RWPE2 (cell line): Measurements from ENCODE around the gene CDC42BPB.

Source experiments
- ATAC-seq: fragments of 200-7000 bp; cut with Tn5 transposase; 3 replicates; pipeline ENCODE4 v1.9.1; 2021; ENCODE audit warnings: low read depth
- DNase-seq: peaks from one replicate; pipeline ENCODE4 v3.0.0-alpha.2; 2020; ENCODE audit warnings: low spot score
- H3K27ac ChIP-seq: fragments of 450-650 bp; 2 replicates; pipeline ENCODE4 v1.5.1; 2017; ENCODE audit warnings: mild to moderate bottlenecking; ENCODE audit not compliant: poor library complexity, severe bottlenecking
- H3K27me3 ChIP-seq: fragments of 250-450 bp; sonication (Bioruptor Pico); 2 replicates; pipeline ENCODE4 v1.5.1; 2021; ENCODE audit warnings: mild to moderate bottlenecking, moderate library complexity; ENCODE audit not compliant: insufficient read depth, poor library complexity, severe bottlenecking
- H3K36me3 ChIP-seq: fragments of 250-450 bp; sonication (Bioruptor Pico); 2 replicates; pipeline ENCODE4 v1.5.1; 2020; ENCODE audit warnings: low read depth, mild to moderate bottlenecking, moderate library complexity
- H3K4me1 ChIP-seq: fragments of 250-450 bp; sonication (Bioruptor Pico); 2 replicates; pipeline ENCODE4 v1.5.1; 2021; ENCODE audit warnings: mild to moderate bottlenecking, moderate library complexity; ENCODE audit not compliant: insufficient read depth, poor library complexity, severe bottlenecking
- H3K4me3 ChIP-seq: fragments of 250-450 bp; sonication (Bioruptor Pico); 2 replicates; pipeline ENCODE4 v1.5.1; 2021; ENCODE audit warnings: mild to moderate bottlenecking, moderate library complexity; ENCODE audit not compliant: severe bottlenecking
- H3K9me3 ChIP-seq: fragments of 250-450 bp; sonication (Bioruptor Pico); 2 replicates; pipeline ENCODE4 v1.5.1; 2021; ENCODE audit warnings: mild to moderate bottlenecking, moderate library complexity; ENCODE audit not compliant: severe bottlenecking
- TF ChIP-seq, protein P1 (sequence below): fragments of 450-650 bp; IDR thresholded peaks from one replicate; pipeline ENCODE4 v1.5.1; 2017; ENCODE audit warnings: mild to moderate bottlenecking, moderate library complexity; ENCODE audit not compliant: poor library complexity, severe bottlenecking

Gene CDC42BPB

DNA sequence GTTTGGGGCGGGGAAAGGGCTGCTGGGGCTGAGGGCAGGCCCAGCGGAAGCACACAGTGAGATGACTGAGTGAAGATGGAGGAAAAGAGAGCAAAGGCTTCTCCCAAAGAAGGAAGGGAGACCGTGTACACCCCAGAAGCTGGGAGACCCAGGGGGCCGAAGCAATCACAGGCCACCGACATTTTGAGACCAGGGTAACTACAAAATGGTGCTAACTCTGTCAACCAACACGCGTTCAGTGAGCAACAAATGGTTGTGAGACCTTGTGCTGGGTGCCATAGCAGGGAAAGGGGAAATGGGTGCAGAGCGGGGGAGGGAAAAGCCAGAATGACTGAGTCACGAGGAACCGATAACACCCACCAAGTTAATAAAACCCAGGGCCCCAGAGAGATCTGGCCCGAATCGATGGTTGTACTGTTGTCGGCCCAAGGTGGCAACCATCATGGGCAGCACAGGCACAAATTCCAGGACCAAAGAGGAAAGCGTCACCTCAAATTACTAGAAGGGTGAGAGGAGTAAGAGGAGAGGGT lies 50.3 kb downstream of the CDC42BPB start:
- Histone ChIP-seq H3K27ac (no peak overlapping the region), H3K36me3 (peaks cover 78% of the 10 kb centered on the region), H3K27me3 (no peaks in the 10 kb centered on the region), H3K4me1 (peaks cover 17% of the 10 kb centered on the region), H3K9me3 (no peaks in the 10 kb centered on the region), H3K4me3 (no peak overlapping the region)
- TF ChIP-seq, protein P1, sequence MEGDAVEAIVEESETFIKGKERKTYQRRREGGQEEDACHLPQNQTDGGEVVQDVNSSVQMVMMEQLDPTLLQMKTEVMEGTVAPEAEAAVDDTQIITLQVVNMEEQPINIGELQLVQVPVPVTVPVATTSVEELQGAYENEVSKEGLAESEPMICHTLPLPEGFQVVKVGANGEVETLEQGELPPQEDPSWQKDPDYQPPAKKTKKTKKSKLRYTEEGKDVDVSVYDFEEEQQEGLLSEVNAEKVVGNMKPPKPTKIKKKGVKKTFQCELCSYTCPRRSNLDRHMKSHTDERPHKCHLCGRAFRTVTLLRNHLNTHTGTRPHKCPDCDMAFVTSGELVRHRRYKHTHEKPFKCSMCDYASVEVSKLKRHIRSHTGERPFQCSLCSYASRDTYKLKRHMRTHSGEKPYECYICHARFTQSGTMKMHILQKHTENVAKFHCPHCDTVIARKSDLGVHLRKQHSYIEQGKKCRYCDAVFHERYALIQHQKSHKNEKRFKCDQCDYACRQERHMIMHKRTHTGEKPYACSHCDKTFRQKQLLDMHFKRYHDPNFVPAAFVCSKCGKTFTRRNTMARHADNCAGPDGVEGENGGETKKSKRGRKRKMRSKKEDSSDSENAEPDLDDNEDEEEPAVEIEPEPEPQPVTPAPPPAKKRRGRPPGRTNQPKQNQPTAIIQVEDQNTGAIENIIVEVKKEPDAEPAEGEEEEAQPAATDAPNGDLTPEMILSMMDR = no peak
- ATAC-seq = no peak
- DNase-seq = no peak

DNA sequence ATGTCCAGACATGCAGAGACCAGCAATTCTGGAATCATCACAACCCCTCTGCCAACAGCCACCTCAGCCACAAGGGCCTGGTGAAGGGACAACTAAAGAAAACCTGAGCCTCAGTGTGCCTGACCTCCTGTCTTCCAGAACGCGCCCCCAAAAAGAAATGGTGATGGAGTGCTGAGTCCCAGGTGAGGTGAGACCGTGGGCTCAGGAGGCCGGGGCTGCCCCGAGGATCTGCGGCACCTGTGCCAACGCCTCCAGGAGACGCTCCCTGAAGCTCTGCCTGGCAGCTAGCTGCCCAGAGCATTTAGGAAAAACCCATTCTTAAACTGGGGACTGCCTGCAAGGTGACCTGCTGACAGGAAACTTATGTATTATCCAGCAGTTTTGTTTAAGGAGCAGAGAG lies 51.2 kb downstream of the CDC42BPB start:
- DNase-seq = peak; percentile 55
- H3K4me3 ChIP-seq = no peak overlapping the region
- no peak overlapping the region for H3K27ac ChIP-seq
- ATAC-seq = no peak
- H3K27me3 ChIP-seq = no peaks in the 10 kb centered on the region
- peaks cover 7% of the 10 kb centered on the region for H3K4me1 ChIP-seq
- peaks cover 80% of the 10 kb centered on the region for H3K36me3 ChIP-seq
- TF ChIP-seq, protein P1 = no peak
- H3K9me3 ChIP-seq = no peaks in the 10 kb centered on the region

DNA sequence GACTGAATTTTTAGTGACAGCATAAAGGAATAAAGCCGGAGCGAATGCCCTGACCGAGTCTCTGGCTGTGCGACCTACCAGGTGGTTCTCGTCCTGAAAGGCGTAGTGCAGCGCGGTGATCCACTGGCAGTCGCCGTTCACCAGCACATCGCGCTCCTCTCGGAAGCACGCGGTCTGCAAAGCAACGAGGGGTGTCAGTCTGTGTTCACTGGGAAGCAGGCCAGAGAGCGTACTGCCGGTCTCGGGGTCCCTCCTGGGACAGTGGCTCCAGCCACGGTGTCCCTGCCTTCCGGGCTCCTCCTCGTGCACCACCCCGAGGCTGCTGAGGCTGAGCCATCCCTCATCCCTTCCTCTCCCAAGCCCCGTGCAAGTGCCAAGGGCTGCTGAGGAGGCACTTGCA lies 53.5 kb downstream of the CDC42BPB start:
- Histone ChIP-seq H3K4me3 (no peak overlapping the region), H3K9me3 (no peaks in the 10 kb centered on the region), H3K4me1 (no peaks in the 10 kb centered on the region), H3K27me3 (no peaks in the 10 kb centered on the region), H3K27ac (no peak overlapping the region), H3K36me3 (peaks cover 73% of the 10 kb centered on the region)
- peak; percentile 65 for DNase-seq
- ATAC-seq = no peak
- TF ChIP-seq, protein P1 = no peak

DNA sequence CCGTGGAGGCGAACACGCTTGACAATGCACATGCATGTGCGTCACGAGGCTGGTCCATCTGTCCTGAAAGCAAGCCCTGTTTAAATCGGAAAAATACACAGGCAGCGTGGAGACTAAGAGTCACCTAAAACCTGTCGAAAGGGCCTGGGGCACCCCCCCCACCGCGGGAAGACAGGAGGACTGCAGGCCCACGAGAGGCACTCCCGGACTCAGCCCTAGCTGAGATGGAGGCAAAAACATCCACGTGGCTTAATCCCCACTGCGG lies 54.1 kb downstream of the CDC42BPB start:
- peaks cover 70% of the 10 kb centered on the region for H3K36me3 ChIP-seq
- DNase-seq (no peak), ATAC-seq (no peak)
- no peak overlapping the region for H3K27ac ChIP-seq
- H3K9me3 ChIP-seq = no peaks in the 10 kb centered on the region
- no peaks in the 10 kb centered on the region for H3K27me3 ChIP-seq
- TF ChIP-seq, protein P1 = no peak
- no peaks in the 10 kb centered on the region for H3K4me1 ChIP-seq
- H3K4me3 ChIP-seq = no peak overlapping the region

DNA sequence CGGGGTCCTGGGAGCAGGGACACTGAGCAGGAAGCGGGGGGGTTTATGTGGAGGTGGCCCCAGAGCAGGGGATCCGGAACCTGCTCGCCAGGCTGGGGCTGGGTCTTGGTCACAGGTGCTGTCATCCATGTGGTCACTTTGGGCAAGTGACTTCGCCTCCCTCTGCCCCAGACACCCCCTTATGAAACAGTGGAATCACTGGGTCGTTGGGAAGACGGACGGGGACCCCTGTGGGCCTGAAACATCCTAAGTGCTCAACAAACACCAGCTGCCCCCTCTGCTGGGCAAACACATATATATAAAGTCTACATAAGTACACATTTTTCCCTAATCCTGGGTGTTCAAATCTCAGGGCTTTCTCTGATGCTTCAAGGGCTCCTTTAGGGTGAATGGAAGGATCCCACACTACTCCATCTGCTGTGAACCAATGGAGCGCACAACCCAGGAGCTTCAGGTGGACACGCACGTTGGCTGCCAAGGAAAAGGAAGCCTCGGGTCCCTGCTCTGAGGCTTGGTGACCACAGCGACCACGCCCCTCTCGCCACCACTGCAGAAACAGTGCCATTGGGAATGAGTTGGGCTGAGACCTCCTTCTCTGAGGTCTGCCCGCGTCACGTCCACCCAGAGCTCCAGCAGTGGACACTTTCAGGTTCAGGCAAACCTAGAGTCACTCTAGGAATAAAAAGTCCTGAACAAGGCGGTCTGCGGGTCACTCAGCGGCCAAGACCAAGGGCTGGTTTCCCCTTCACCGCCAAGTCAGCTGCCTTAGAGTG lies 54.6 kb downstream of the CDC42BPB start:
- no peaks in the 10 kb centered on the region for H3K27me3 ChIP-seq
- ATAC-seq = no peak
- no peak overlapping the region for H3K4me3 ChIP-seq
- no peaks in the 10 kb centered on the region for H3K4me1 ChIP-seq
- no peak overlapping the region for H3K27ac ChIP-seq
- TF ChIP-seq, protein P1 = no peak
- DNase-seq = no peak
- H3K9me3 ChIP-seq = no peaks in the 10 kb centered on the region
- H3K36me3 ChIP-seq = peaks cover 70% of the 10 kb centered on the region
